Mononuclear cell (primary cell): Measurements from ENCODE around the gene DENND6B. TPM values are rescaled to one million over a fixed set of nuclear protein-coding genes. Genes with fewer than 3 reads are reported as not detected.

Experiments
- H3K27me3 ChIP-seq: 2 replicates; pipeline ENCODE4 v1.6.0; 2011; ENCODE audit warnings: low read length, control low read depth; ENCODE audit not compliant: insufficient read depth
- H3K4me1 ChIP-seq: 2 replicates; pipeline ENCODE4 v1.5.1; 2011; ENCODE audit warnings: mild to moderate bottlenecking, low read length, control low read depth; ENCODE audit not compliant: insufficient read depth
- H3K4me3 ChIP-seq: 2 replicates; pipeline ENCODE4 v1.5.1; 2011; ENCODE audit warnings: mild to moderate bottlenecking, low read length, moderate library complexity
- H3K9me3 ChIP-seq: 2 replicates; pipeline ENCODE4 v1.5.1; 2011; ENCODE audit warnings: low read depth, mild to moderate bottlenecking, control low read depth, low read length
- total RNA-seq: library from RNA; depleted of rRNA; stranded (reverse); fragments of >200 nt; gene quantifications from one replicate; pipeline ENCODE4 v1.2.3, GENCODE V29; 2012

Gene DENND6B
- total RNA-seq, 1 donor = 1.0 TPM

DNA sequence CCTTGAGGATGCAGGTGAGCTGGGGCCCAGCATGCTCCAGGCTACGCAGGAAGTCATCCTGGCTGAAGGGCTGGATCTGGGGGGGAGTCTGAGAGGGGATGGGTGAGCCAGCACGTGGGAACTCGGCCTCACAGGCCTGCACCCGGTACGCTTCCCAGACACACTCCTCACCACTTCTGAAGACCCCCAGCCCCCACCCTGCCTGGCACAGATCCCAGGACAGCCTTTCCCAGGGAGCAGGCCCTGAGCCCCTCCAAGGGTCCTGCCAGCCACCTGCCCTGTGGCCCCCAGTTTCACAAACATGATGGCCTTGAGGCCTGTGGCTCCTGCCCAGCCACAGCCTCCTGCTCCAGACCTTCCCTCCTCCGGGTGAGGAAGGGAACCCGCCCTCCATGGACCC is 13.8 kb downstream of the DENND6B start:
- no peak overlapping the region for H3K4me3 ChIP-seq
- no peaks in the 10 kb centered on the region for H3K9me3 ChIP-seq
- H3K27me3 ChIP-seq = no peaks in the 10 kb centered on the region
- H3K4me1 ChIP-seq = peaks cover 39% of the 10 kb centered on the region

DNA sequence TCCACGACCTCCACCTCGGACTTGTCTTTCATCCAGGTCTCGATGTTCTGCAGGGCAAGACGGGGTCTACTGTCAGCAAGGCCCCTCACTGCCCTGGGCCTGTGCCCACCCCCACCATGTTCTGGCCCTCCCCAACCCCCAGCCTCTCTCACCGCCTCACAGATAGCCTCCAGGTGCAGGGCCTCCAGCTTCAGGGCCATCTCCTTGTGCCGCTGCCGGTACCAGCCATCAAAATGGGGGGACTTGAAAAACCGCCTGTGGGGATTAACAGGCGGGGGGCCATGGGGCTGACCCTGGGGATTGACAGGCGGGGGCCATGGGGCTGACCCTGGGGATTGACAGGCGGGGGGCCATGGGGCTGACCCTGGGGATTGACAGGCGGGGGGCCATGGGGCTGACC is 14.4 kb downstream of the DENND6B start:
- Histone ChIP-seq H3K9me3 (no peaks in the 10 kb centered on the region), H3K4me1 (peaks cover 42% of the 10 kb centered on the region), H3K27me3 (no peaks in the 10 kb centered on the region), H3K4me3 (no peak overlapping the region)

GRCh38 chr22:50311606-50312351 is 15.0 kb downstream of the DENND6B start:
- H3K4me1 ChIP-seq = peaks cover 42% of the 10 kb centered on the region
- no peaks in the 10 kb centered on the region for H3K27me3 ChIP-seq
- no peaks in the 10 kb centered on the region for H3K9me3 ChIP-seq
- no peak overlapping the region for H3K4me3 ChIP-seq

DNA sequence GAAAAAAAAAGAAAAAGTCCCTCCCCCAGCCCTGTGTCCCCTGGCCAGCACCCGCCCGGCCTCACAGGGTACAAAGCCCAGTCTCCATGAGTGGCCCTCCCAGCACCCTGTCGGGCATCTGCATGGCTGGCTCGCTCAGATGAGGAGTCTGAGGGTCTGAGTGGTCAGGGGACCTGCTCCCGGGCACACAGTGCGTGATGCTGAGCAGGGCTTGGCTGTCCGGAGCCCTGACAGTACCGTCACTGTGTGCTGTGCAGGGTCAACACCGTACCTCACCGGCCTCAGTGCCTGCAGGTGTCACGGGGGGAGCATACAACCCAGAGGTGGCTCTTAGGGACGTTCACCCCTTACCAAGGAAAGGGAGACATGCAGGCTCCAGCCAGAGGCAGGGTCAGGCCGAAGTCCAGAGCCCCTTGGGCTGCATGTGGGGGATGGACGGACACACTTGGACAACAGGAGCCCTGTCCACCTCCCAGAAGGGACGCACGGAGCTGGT is 15.8 kb downstream of the DENND6B start:
- H3K27me3 ChIP-seq = no peaks in the 10 kb centered on the region
- H3K4me1 ChIP-seq = peaks cover 46% of the 10 kb centered on the region
- H3K9me3 ChIP-seq = no peaks in the 10 kb centered on the region
- H3K4me3 ChIP-seq = no peak overlapping the region

- no peak overlapping the region for H3K4me3 ChIP-seq
- H3K4me1 ChIP-seq = peaks cover 49% of the 10 kb centered on the region
- H3K27me3 ChIP-seq = no peaks in the 10 kb centered on the region
- H3K9me3 ChIP-seq = no peaks in the 10 kb centered on the region
Observed at GRCh38 chr22:50310031-50310722, 16.6 kb downstream of the DENND6B start.

DNA sequence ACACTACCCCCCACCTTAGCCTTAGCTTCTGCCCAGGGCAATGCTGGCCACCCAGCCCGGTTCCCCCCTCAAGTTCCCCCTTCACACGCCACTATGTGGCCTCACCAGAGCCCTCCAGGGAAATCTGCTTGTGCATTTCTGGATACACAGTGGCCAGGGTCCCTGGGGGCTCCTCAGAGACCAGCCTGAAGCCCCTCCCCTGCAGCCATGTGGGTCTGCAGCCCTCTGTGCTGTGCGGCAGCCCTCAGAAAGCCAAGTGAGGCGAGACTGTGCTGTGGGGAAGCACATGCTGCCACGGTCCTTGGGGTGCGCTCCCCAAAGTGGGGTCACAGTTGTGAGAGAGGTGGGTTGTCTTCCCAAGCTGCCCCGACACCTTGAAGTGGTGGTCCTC is 17.2 kb downstream of the DENND6B start:
- peaks cover 49% of the 10 kb centered on the region for H3K4me1 ChIP-seq
- no peak overlapping the region for H3K4me3 ChIP-seq
- no peaks in the 10 kb centered on the region for H3K27me3 ChIP-seq
- H3K9me3 ChIP-seq = no peaks in the 10 kb centered on the region

DNA sequence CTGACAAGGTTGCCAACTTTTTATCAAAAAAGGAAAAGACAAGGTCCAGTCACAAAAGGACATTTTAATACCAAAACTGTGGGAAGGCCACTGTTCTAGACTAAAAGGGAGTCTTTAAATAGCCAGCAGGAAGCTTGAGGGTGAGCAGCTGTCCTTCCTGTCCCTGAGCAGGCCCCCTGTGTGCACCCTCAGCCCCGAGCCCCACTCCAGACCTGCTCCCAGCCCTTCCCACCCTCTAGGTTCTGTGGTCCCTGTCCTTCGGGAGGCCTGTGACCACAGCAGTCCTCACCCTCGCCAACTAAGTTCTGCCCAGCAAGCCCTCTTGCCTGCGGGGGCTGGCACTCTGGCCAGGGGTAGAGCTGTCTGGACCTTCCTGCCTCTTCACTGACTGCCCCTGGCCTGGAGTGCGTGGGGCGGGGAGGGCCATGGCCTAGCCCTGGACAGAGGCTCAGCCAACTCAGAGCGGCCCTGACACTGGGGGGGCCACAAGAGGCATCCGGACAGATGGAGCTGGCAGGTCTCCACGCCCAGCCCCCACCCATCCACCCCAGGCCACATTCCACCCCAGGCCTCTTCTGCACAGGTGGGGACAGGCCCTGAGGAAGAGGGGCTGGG is 17.7 kb downstream of the DENND6B start:
- Histone ChIP-seq H3K4me1 (peaks cover 47% of the 10 kb centered on the region), H3K9me3 (no peaks in the 10 kb centered on the region), H3K4me3 (no peak overlapping the region), H3K27me3 (no peaks in the 10 kb centered on the region)

GRCh38 chr22:50308597-50308935 is 18.2 kb downstream of the DENND6B start:
- Histone ChIP-seq H3K4me1 (peaks cover 47% of the 10 kb centered on the region), H3K27me3 (no peaks in the 10 kb centered on the region), H3K4me3 (no peak overlapping the region), H3K9me3 (no peaks in the 10 kb centered on the region)

GRCh38 chr22:50307890-50308596 is 18.8 kb downstream of the DENND6B start:
- Histone ChIP-seq H3K9me3 (no peaks in the 10 kb centered on the region), H3K4me3 (no peak overlapping the region), H3K4me1 (peaks cover 51% of the 10 kb centered on the region), H3K27me3 (no peaks in the 10 kb centered on the region)

DNA sequence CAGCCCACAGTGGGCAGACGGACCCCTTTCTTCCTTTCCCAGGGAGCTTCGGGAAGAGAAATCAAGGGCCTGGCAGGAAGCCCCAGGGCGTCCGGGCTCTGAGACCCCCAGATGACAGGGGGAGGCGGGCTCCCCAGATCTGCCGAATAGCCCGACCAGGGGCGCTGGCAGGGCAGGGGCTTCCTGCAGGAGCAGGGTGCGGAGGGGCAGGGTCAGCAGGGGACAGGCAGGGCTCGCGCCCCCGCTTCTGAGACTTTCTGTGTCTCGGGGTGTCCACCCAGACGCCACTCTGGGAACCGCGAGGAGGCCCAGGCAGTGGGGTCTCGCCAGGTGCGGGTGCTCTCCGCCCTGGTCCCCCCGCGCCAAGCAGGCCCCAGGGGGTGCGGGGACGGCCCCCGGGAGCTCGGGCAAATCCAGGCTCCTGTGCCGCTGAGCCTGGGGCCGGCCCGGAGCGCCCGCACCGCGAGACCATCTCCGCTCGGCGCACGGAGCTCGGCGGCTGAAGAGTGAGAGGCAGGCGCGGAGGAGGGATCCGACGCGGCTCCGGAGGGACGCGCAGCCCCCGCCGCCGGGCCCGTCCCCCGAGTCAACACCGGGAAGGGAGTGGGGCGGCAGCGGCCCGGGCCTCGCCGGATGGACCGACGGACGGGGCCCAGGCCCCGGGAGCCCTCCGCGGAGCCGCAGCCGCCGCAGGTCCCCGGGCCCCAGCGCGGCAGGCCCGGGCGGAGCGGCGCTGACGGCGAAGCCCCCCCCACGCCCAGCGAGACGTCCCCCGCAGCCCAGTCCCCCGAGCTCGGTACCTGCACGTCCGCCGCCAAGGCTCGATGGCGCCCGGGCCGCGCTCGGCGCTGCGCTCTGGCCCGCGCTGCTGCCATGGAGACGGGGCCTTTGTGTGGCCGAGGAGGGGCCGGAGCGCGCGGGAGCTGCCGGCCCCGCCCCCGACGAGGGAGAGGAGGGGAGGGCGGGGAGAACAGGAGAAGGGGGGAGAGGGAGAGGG is 19.8 kb downstream of the DENND6B start, which contains the start of gene PLXNB2:
PLXNB2 (minus strand) TSS at position 894 of the 997 bp plus-strand sequence. CDS start 17,062 bp downstream, outside the sequence.
- Histone ChIP-seq H3K9me3 (no peaks in the 10 kb centered on the region), H3K4me3 (peak within 1 kb of the TSS; percentile 54), H3K4me1 (peaks cover 61% of the 10 kb centered on the region), H3K27me3 (no peaks in the 10 kb centered on the region)

DNA sequence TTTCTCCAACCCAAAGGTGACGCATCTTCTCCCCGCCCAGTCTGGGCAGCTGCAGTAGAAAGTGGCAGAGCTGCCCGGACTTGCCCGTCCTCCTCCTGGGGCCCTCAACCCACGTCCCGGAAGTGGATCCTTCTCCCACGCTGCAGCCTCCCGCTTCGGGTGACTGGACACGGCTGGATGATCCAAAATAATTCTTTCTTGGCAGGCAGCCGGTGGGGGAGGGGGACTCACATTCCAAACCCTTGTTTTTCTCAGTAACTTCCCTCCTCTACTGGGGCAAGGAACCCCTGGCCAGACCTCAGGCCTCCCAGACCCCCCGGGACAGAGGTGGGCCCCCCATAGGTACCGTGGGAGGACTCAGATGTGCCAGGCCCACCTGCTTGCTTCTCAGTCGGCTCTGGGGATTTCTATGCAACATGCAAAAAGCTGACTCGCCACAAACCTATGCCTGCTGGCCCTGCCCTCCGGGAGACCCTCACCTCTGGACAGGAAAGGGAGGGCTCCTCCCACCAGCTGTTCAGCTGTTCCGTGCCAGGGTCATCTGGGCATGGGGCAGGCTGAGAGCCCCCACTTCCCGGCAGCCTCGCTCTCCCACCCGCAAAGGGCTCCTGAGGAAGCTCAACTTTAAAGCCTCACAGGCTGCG is 20.8 kb downstream of the DENND6B start:
- Histone ChIP-seq H3K9me3 (no peaks in the 10 kb centered on the region), H3K27me3 (no peaks in the 10 kb centered on the region), H3K4me3 (peak overlapping the region; percentile 54), H3K4me1 (peaks cover 71% of the 10 kb centered on the region)

- no peaks in the 10 kb centered on the region for H3K27me3 ChIP-seq
- peaks cover 77% of the 10 kb centered on the region for H3K4me1 ChIP-seq
- no peaks in the 10 kb centered on the region for H3K9me3 ChIP-seq
- H3K4me3 ChIP-seq = peak overlapping the region; percentile 54
Observed at GRCh38 chr22:50305393-50305922, 21.4 kb downstream of the DENND6B start.

DNA sequence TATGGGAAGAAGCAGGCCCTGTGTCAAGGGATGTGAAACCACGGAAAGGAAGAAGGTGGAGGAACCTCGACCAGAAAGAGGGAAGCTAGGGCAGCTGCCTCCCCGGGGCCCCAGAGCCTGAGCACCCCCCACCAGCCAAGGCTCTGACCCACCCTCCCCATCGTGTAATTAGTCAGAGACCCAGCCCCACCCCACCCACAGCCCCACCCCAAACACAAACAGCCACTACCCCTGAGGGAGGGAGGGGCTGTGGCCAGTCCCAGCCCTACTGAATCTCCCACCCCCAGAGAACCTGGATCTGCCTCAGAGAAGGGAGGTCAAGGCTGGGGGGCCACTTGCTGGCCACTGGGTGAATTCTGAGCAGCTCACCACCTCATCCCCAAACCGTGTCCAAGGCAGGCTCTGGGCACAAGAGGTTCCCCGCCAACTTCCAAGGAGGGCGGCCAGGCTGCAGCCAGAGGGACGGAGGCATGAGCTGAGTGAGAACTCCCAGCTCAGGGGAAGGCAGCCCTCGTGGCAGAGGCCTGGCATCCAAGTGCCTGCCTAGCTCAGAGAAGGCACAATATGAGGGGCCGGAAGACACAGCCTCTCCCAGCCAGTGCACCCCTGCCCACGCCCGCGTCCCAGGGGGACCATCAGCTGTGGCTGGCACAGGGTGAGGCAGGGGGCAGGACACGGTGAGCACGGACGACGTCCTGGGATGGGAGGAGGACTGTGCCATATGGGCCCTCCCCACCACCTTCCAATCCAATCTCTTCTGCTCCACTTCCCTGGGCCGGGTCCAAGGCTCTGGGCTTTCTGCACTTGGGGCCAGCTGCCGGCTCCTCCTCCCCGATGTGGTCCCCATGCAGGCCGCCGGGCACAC is 22.1 kb downstream of the DENND6B start:
- Histone ChIP-seq H3K4me3 (peak overlapping the region; percentile 54), H3K4me1 (peaks cover 81% of the 10 kb centered on the region), H3K27me3 (no peaks in the 10 kb centered on the region), H3K9me3 (no peaks in the 10 kb centered on the region)
